Activated T-helper 2 cell treated with anti-CD3 and anti-CD28 coated beads, Interferon-gamma antibody, Interleukin-2, Interleukin-4, amounts not matched to agents 10 μg/mL and 5 μg/mL and 100 μg/mL, durations not matched to agents 14 hours and 24 hours and 36 hours (primary cell): ENCODE measurements around the gene FANCD2. TPM values are rescaled to one million over a fixed set of nuclear protein-coding genes. Genes with fewer than 3 reads are reported as not detected.
"Not testable (repeated sequence)": the region's sequence is repeated elsewhere in the genome, so short reads cannot be mapped to it uniquely, and the experiment has no call there.

Experiments used
- DNase-seq: peaks from one replicate; pipeline ENCODE4 v3.0.0; 2021; ENCODE audit warnings: low spot score
- H3K27ac Mint-ChIP-seq: one replicate; pipeline ENCODE4 v1.8.0; 2021; ENCODE audit warnings: mixed read lengths
- H3K27me3 Mint-ChIP-seq: one replicate; pipeline ENCODE4 v1.8.0; 2021; ENCODE audit warnings: low read depth, mixed read lengths
- H3K36me3 Mint-ChIP-seq: one replicate; pipeline ENCODE4 v1.8.0; 2021; ENCODE audit warnings: low read depth, mixed read lengths
- H3K4me1 Mint-ChIP-seq: one replicate; pipeline ENCODE4 v1.8.0; 2021; ENCODE audit warnings: low read depth, mixed read lengths
- H3K4me3 Mint-ChIP-seq: one replicate; pipeline ENCODE4 v1.8.0; 2021; ENCODE audit warnings: low read depth, mild to moderate bottlenecking, moderate library complexity, mixed read lengths
- H3K9me3 Mint-ChIP-seq: one replicate; pipeline ENCODE4 v1.8.0; 2021; ENCODE audit warnings: mixed read lengths
- intact Hi-C: fragments of 100-400 bp; cut with micrococcal nuclease; formaldehyde crosslinking; loops from one replicate; pipeline ENCODE4 v1.15.1; 2023
- total RNA-seq: library from RNA; stranded (reverse); gene quantifications from 2 replicates; pipeline ENCODE4 v1.2.3, GENCODE V29; 2022

The FANCD2 gene
- total RNA-seq, 1 donor from 2014 or later, result 54.4 TPM

- H3K9me3 Mint-ChIP-seq, DNase-seq, intact Hi-C loops, H3K4me3 Mint-ChIP-seq, H3K27me3 Mint-ChIP-seq, H3K36me3 Mint-ChIP-seq, H3K27ac Mint-ChIP-seq: not testable (repeated sequence)
- H3K4me1 Mint-ChIP-seq, result peaks cover 14% of the 10 kb centered on the region
These were observed 109.6 kb downstream of the FANCD2 start for GRCh38 chr3:10135872-10136271.

DNA sequence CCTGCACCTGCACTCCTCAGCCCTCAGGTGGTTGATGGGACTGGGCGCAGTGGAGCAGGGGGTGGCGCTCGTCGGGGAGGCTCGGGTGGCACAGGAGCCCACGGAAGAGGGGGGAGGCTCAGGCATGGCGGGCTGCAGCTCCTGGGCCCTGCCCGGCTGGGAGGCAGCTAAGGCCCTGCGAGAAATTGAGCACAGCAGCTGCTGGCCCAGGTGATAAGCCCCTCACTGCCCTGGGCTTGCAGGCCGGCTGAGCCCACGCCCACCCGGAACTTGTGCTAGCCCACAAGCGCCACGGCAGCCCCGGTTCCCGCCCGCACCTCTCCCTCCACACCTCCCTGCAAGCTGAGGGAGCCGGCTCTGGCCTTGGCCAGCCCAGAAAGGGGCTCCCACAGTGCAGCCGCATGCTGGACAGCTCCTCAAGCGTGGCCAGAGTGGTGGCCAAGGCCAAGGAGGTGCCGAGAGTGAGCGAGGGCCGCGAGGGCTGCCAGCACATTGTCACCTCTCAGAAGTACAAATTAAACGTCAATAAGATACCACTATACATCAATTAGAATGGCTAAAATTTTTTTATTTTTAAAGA lies 110.3 kb downstream of the FANCD2 start:
- H3K4me3 Mint-ChIP-seq, result no peak overlapping the region
- intact Hi-C loops, result no loop called here

DNA sequence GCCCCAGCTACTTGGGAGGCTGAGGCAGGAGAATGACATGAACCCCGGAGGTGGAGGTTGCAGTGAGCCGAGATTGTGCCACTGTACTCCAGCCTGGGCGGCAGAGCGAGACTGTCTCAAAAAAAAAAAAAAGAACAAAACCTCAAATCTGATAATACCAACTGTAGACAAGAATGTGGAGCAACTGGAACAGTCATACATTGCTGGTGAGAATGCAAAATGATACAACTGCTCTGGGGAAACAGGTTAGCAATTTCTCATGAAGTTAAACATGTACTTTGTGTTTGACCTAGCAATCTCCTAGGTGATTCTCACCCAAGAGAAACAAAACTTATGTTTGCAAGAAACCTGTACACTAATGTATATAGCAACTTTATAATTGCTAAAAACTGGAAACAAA lies 110.9 kb downstream of the FANCD2 start:
- Mint-ChIP-seq H3K27me3 (no peaks in the 10 kb centered on the region), H3K4me3 (no peak overlapping the region), H3K27ac (no peak overlapping the region), H3K9me3 (no peaks in the 10 kb centered on the region), H3K36me3 (no peaks in the 10 kb centered on the region), H3K4me1 (peaks cover 14% of the 10 kb centered on the region)
- DNase-seq, result no peak
- intact Hi-C loops, result no loop called here

More for the DNA sequence above, 110.3 kb downstream of the FANCD2 start:
- H3K9me3 Mint-ChIP-seq, result no peaks in the 10 kb centered on the region
- no peak overlapping the region for H3K27ac Mint-ChIP-seq
- no peak for DNase-seq
- H3K27me3 Mint-ChIP-seq, result no peaks in the 10 kb centered on the region
- H3K36me3 Mint-ChIP-seq, result no peaks in the 10 kb centered on the region
- H3K4me1 Mint-ChIP-seq, result peaks cover 14% of the 10 kb centered on the region

- Mint-ChIP-seq H3K36me3 (peaks cover 23% of the 10 kb centered on the region), H3K4me1 (peaks cover 21% of the 10 kb centered on the region), H3K27me3 (no peaks in the 10 kb centered on the region), H3K4me3 (peak overlapping the region; percentile 94), H3K9me3 (no peaks in the 10 kb centered on the region), H3K27ac (peak overlapping the region; percentile 92)
- DNase-seq, result no peak
- intact Hi-C loops, result loop anchor here (1.0 to 2.0 kb wide), 2 partner anchors 84 to 108 kb away; partner anchors contain the start of gene TATDN2
These were observed 114.8 kb downstream of the FANCD2 start for GRCh38 chr3:10140996-10141546.

DNA sequence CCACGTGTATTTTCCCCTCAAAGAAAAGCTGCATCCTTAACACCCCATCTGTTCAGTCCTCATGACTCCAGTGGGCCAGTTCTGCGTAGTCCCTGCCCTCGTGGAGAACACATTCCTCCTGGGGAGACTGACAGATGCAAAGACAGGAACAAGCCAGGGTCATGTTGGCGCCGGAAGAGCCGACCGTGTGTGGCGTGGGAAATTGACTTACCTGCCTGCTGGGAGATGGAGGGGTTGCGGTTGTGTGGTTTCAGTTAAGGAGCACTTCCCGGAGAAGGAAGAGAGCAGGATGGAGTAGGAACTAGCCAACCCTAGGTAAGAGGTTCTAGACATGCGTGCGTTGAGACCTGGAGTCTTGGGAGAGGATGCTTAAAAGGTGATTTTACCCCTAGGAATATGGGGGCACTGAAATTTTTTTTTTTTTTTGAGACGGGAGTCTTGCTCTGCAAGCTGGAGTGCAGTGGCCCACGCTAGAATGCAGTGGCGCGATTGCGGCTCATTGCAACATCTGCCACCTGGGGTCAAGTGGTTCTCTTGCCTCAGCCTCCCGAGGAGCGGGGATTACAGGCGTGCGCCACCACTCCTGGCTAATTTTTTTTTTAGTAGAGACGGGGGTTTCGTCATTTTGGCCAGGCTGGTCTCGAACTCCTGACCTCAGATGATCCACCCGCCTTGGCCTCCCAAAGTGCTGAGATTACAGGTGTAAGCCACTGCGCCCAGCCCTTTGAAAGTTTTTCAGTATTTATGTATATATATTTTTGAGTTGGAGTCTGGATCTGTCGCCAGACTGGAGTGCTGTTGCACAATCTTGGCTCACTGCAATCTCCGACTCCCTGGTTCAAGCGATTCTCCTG lies 116.7 kb downstream of the FANCD2 start:
- no peak for DNase-seq
- Mint-ChIP-seq H3K36me3 (peaks cover 34% of the 10 kb centered on the region), H3K9me3 (no peaks in the 10 kb centered on the region), H3K27ac (peak overlapping the region; percentile 92), H3K4me3 (peak overlapping the region; percentile 94), H3K4me1 (peaks cover 24% of the 10 kb centered on the region), H3K27me3 (no peaks in the 10 kb centered on the region)
- intact Hi-C loops, result loop anchor here (1.0 kb wide), 2 partner anchors 28 to 43 kb away; partner anchors contain the start of gene BRK1

GRCh38 chr3:10145685-10146084 lies 119.4 kb downstream of the FANCD2 start:
- H3K4me3 Mint-ChIP-seq, result peak overlapping the region; percentile 37
- DNase-seq, result no peak
- intact Hi-C loops, result no loop called here
- no peaks in the 10 kb centered on the region for H3K9me3 Mint-ChIP-seq
- H3K4me1 Mint-ChIP-seq, result peaks cover 32% of the 10 kb centered on the region
- H3K36me3 Mint-ChIP-seq, result peaks cover 54% of the 10 kb centered on the region
- no peak overlapping the region for H3K27ac Mint-ChIP-seq
- no peaks in the 10 kb centered on the region for H3K27me3 Mint-ChIP-seq

DNA sequence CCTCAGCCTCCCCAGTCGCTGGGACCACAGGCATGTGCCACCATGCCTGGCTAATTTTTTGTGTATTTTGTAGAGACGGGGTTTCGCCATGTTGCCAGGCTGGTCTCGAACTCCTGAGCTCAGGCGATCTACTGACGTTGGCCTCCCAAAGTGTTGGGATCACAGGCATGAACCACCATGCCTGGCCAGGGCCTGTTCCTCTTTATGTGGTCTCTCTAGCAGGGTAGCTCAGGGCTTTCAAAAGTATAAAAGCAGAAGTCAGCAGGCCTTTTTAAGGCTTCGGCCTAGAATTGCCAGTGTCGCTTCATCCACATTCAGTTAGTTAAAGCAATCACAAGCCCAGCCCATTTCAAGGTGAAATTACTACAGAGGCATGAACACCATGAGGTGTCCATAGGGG lies 123.0 kb downstream of the FANCD2 start:
- H3K27ac Mint-ChIP-seq, result no peak overlapping the region
- intact Hi-C loops, result no loop called here
- H3K4me3 Mint-ChIP-seq, result no peak overlapping the region
- H3K36me3 Mint-ChIP-seq, result peaks cover 56% of the 10 kb centered on the region
- no peak for DNase-seq
- H3K4me1 Mint-ChIP-seq, result peaks cover 19% of the 10 kb centered on the region
- H3K9me3 Mint-ChIP-seq, result no peaks in the 10 kb centered on the region
- no peaks in the 10 kb centered on the region for H3K27me3 Mint-ChIP-seq

DNA sequence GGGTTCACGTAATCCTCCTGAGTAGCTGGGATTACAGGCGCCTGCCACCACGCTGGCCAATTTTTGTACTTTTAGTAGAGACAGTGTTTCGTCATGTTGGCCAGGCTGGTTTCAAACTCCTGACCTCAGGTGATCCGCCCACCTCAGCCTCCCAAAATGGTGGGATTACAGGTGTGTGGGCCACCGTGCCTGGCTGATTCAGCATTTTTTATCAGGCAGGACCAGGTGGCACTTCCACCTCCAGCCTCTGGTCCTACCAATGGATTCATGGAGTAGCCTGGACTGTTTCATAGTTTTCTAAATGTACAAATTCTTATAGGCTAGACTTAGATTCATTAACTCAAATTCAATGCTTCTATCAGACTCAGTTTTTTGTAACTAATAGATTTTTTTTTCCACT lies 124.8 kb downstream of the FANCD2 start:
- intact Hi-C loops, result no loop called here
- H3K27ac Mint-ChIP-seq, result no peak overlapping the region

More for the DNA sequence above, 124.8 kb downstream of the FANCD2 start:
- H3K36me3 Mint-ChIP-seq, result peaks cover 62% of the 10 kb centered on the region
- no peak for DNase-seq
- H3K9me3 Mint-ChIP-seq, result no peaks in the 10 kb centered on the region
- H3K27me3 Mint-ChIP-seq, result no peaks in the 10 kb centered on the region
- peaks cover 13% of the 10 kb centered on the region for H3K4me1 Mint-ChIP-seq
- no peak overlapping the region for H3K4me3 Mint-ChIP-seq

Other genes starting within 250 kb of the FANCD2 start
- 86.6 and 89.2 TPM in 2 replicates for gene TADA3, start 234.0 kb upstream of the FANCD2 start, total RNA-seq
- gene ARPC4, start 233.4 kb upstream of the FANCD2 start, total RNA-seq, result 253 and 268 TPM in 2 replicates
- 51.0 and 56.5 TPM in 2 replicates for gene TTLL3, start 216.2 kb upstream of the FANCD2 start, total RNA-seq
- 70.0 and 71.1 TPM in 2 replicates for gene RPUSD3, start 182.4 kb upstream of the FANCD2 start, total RNA-seq
- not detected in 2 replicates for gene CIDEC, start 146.2 kb upstream of the FANCD2 start, total RNA-seq
- 31.7 and 33.3 TPM in 2 replicates for gene JAGN1, start 135.8 kb upstream of the FANCD2 start, total RNA-seq
- gene IL17RE, start 123.6 kb upstream of the FANCD2 start, total RNA-seq, result 0.78 and 1.0 TPM in 2 replicates
- gene IL17RC, start 109.3 kb upstream of the FANCD2 start, total RNA-seq, result 0.27 and 0.48 TPM in 2 replicates
- gene CRELD1, start 92.6 kb upstream of the FANCD2 start, total RNA-seq, result 22.9 and 24.0 TPM in 2 replicates
- 10.7 and 11.3 TPM in 2 replicates for gene PRRT3, start 74.0 kb upstream of the FANCD2 start, total RNA-seq
- 35.9 and 43.5 TPM in 2 replicates for gene EMC3, start 39.6 kb upstream of the FANCD2 start, total RNA-seq
- gene FANCD2OS, start 81.8 kb downstream of the FANCD2 start, total RNA-seq, result not detected in 2 replicates
- gene BRK1, start 89.2 kb downstream of the FANCD2 start, total RNA-seq, result 94.4 and 100 TPM in 2 replicates
- gene VHL, start 115.3 kb downstream of the FANCD2 start, total RNA-seq, result 54.0 and 54.9 TPM in 2 replicates
- gene IRAK2, start 138.5 kb downstream of the FANCD2 start, total RNA-seq, result 2.4 and 2.6 TPM in 2 replicates
- 64.9 and 65.6 TPM in 2 replicates for gene TATDN2, start 222.0 kb downstream of the FANCD2 start, total RNA-seq